A549 (cell line): Measurements from ENCODE around the gene ERBB3.
A peak's percentile ranks its signal among the peaks of the same experiment; 100 is the strongest.

Experiments
- BHLHE40 ChIP-seq: IDR thresholded peaks from 2 replicates; pipeline ENCODE4 v1.6.1; 2012; ENCODE audit warnings: low read depth, low read length, inconsistent platforms
- CBX8 ChIP-seq: fragments of 200-600 bp; sonication (generic); IDR thresholded peaks from 2 replicates; pipeline ENCODE4 v1.6.1; 2016
- CEBPB ChIP-seq, 2 experiments: fragments of >200 bp in 1 of 2; sonication (Bioruptor Twin) in 1 of 2; formaldehyde crosslinking in 1 of 2; IDR thresholded peaks; 2 replicates each; pipeline ENCODE4 v1.6.1; 2012 to 2016
- CTCF ChIP-seq: fragments of >200 bp; sonication (Bioruptor Twin); formaldehyde crosslinking; IDR thresholded peaks from 3 replicates; pipeline ENCODE4 v1.5.1; 2016
- EP300 ChIP-seq, 2 experiments: fragments of >200 bp; sonication (Bioruptor Twin); formaldehyde crosslinking; IDR thresholded peaks; 2 replicates in 1 of 2; 3 replicates in 1 of 2; pipeline ENCODE4 v1.6.1; 2016 to 2017
- POLR2A ChIP-seq: IDR thresholded peaks from 2 replicates; pipeline ENCODE4 v1.6.1; 2012; ENCODE audit warnings: mild to moderate bottlenecking, low read length
- ZFP36 ChIP-seq: fragments of 450-650 bp; IDR thresholded peaks from 2 replicates; pipeline ENCODE4 v1.6.1; 2014; ENCODE audit warnings: borderline replicate concordance; ENCODE audit not compliant: partially characterized antibody
- TF ChIP-seq, protein P1 (sequence below): IDR thresholded peaks from 2 replicates; pipeline ENCODE4 v1.6.1; 2012
- TF ChIP-seq, protein P2 (sequence below): IDR thresholded peaks from 2 replicates; pipeline ENCODE4 v1.6.1; 2012
- TF ChIP-seq, protein P3 (sequence below): fragments of >200 bp; sonication (Bioruptor Twin); formaldehyde crosslinking; IDR thresholded peaks from 3 replicates; pipeline ENCODE4 v1.6.1; 2016

DNA sequence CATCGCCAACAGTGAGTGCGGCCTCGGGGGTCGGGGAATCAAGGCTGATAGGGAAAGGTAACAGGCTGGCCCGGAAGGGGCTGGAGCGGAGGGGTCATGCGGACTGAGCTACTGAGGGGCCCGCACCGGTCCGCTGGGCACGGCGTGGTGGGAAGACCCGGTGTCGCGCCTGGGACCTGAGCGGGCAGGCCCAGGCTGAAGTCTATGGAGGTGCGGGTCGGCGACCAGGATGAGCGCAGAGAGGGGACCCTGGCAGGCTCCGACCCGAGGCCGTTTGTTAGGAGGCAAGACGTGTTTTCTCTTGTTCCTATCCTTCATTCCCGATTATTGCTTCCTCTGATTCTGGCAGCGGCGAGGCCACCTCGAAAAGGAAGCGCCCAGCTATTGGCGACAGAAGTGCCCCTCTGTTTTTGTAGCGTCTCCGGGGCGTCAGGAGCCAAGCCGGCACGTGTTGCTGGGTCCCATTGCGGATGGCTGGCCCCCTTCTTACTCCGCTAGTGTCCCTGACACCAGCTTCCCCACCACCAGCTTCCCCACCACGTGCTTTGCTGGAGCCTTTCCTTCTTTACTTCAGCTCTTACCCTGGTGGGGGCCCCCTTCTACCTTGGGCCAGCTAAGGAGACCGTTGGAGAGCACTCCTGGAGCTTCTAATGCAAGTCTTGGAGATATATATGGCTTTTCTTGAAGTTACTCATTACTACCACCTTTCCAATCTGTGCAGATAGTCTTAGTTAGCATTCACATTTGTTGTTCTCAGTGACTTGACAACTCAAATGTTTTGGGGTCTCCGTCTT, 25.0 kb downstream of the ERBB3 start:
- TF ChIP-seq CTCF: no peak
- TF ChIP-seq ZFP36: no peak
- TF ChIP-seq EP300 (IDR thresholded peaks at IDR 0.05): no peak
- TF ChIP-seq, protein P1, sequence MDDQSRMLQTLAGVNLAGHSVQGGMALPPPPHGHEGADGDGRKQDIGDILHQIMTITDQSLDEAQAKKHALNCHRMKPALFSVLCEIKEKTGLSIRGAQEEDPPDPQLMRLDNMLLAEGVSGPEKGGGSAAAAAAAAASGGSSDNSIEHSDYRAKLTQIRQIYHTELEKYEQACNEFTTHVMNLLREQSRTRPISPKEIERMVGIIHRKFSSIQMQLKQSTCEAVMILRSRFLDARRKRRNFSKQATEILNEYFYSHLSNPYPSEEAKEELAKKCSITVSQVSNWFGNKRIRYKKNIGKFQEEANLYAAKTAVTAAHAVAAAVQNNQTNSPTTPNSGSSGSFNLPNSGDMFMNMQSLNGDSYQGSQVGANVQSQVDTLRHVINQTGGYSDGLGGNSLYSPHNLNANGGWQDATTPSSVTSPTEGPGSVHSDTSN: no peak
- TF ChIP-seq POLR2A: no peak
- no peak for TF ChIP-seq CEBPB (IDR thresholded peaks at IDR 0.05)
- no peak for TF ChIP-seq CBX8
- TF ChIP-seq, protein P2, sequence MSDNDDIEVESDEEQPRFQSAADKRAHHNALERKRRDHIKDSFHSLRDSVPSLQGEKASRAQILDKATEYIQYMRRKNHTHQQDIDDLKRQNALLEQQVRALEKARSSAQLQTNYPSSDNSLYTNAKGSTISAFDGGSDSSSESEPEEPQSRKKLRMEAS: peak; percentile 86
- TF ChIP-seq, protein P3, sequence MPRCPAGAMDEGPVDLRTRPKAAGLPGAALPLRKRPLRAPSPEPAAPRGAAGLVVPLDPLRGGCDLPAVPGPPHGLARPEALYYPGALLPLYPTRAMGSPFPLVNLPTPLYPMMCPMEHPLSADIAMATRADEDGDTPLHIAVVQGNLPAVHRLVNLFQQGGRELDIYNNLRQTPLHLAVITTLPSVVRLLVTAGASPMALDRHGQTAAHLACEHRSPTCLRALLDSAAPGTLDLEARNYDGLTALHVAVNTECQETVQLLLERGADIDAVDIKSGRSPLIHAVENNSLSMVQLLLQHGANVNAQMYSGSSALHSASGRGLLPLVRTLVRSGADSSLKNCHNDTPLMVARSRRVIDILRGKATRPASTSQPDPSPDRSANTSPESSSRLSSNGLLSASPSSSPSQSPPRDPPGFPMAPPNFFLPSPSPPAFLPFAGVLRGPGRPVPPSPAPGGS: no peak
- no peak for TF ChIP-seq BHLHE40
